Suprapubic skin (tissue), 4 donors: Measurements from ENCODE around the gene SCUBE1. TPM values are rescaled to one million over a fixed set of nuclear protein-coding genes. Genes with fewer than 3 reads are reported as not detected.

ENCODE experiments used
- DNase-seq, 2 donors: peaks; one replicate each; pipeline ENCODE4 v3.0.0-alpha.2; 2019; ENCODE audit warnings: low spot score in 2 of 2
- H3K27ac ChIP-seq: fragments of 200-600 bp; sonication (generic); one replicate; pipeline ENCODE4 v1.5.1; 2019
- H3K27me3 ChIP-seq: fragments of 200-600 bp; sonication (generic); one replicate; pipeline ENCODE4 v1.5.1; 2019
- H3K36me3 ChIP-seq: fragments of 200-600 bp; sonication (generic); one replicate; pipeline ENCODE4 v1.5.1; 2019
- H3K4me1 ChIP-seq: fragments of 200-600 bp; sonication (generic); one replicate; pipeline ENCODE4 v1.5.1; 2019
- H3K4me3 ChIP-seq: fragments of 200-600 bp; sonication (generic); one replicate; pipeline ENCODE4 v1.5.1; 2019; ENCODE audit warnings: mild to moderate bottlenecking
- H3K9me3 ChIP-seq: fragments of 200-600 bp; sonication (generic); one replicate; pipeline ENCODE4 v1.5.1; 2019
- CTCF ChIP-seq, 2 donors: fragments of 200-600 bp in 1 of 2; fragments of 450-650 bp in 1 of 2; sonication (generic) in 1 of 2; IDR thresholded peaks; one replicate each; pipeline ENCODE4 v1.5.1; 2016 to 2019; ENCODE audit warnings: antibody characterized with exemption in 2 of 2, mild to moderate bottlenecking in 1 of 2, moderate library complexity in 1 of 2
- EP300 ChIP-seq: sonication (generic); formaldehyde crosslinking; IDR thresholded peaks from one replicate; pipeline ENCODE4 v1.6.1; 2017; ENCODE audit warnings: antibody characterized with exemption
- POLR2A ChIP-seq, 2 donors: fragments of 450-650 bp; IDR thresholded peaks; one replicate each; pipeline ENCODE4 v1.6.1; 2017; ENCODE audit warnings: antibody characterized with exemption in 2 of 2, mild to moderate bottlenecking in 2 of 2, moderate library complexity in 2 of 2
- POLR2AphosphoS5 ChIP-seq, 3 donors: sonication (generic); formaldehyde crosslinking; IDR thresholded peaks; one replicate each; pipeline ENCODE4 v1.6.1; 2017; ENCODE audit warnings: antibody characterized with exemption in 3 of 3
- WGBS: methylation state at CpG from one replicate; pipeline ENCODE4 v1.1.5; 2018; 5-methylcytosine and 5-hydroxymethylcytosine counted together
- total RNA-seq, 4 donors: library from RNA; depleted of rRNA; stranded (reverse); fragments of >200 nt; gene quantifications; one replicate each; pipeline ENCODE4 v1.1.0, GENCODE V29; 2016

SCUBE1 gene
- total RNA-seq, 4 donors from 2014 or later: 0.47 to 1.1 (median 0.78) TPM

- no peaks in the 10 kb centered on the region for H3K36me3 ChIP-seq
- no peak overlapping the region for H3K27ac ChIP-seq
- no peak for DNase-seq
- H3K9me3 ChIP-seq: no peaks in the 10 kb centered on the region
- no peaks in the 10 kb centered on the region for H3K4me1 ChIP-seq
- 77% methylated on average over 15 of the region's 20 CpGs for WGBS
- no peak overlapping the region for H3K4me3 ChIP-seq
- H3K27me3 ChIP-seq: peaks cover 13% of the 10 kb centered on the region
- TF ChIP-seq POLR2AphosphoS5 (IDR thresholded peaks at IDR 0.05) (no peak), CTCF (IDR thresholded peaks at IDR 0.05) (no peak), EP300 (no peak), POLR2A (IDR thresholded peaks at IDR 0.05) (no peak)
Observed at GRCh38 chr22:43279867-43280522, 63.2 kb downstream of the SCUBE1 start.

DNA sequence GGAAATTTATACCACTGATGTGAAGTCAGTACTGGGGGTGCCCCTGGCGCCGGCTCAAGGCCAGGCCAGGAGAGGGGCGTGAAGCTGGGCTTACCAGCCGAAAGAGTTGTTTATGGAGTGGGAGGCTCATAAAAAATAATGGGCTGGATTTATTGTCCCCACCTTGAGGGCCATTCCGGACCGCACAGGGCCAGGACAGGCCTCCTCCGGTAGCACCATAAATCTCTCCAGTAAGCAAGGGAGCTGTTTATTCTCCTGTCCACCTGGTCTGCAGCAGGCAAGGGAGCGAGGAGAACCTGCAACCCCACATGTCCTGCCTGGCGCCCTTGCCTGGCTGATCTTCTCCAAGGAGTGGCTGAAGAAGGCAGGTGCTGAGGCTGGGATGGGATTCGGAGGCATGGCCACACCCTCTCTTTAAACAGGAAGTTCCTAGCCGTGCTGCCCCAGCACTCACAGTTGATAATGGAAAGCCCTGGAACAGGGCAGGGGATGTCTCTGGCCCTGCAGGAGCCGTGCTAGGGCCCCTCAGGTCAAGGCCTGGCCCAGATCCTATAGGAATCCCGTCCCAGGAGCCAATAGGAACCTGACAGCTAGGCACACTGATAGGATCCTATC is 65.1 kb downstream of the SCUBE1 start:
- Histone ChIP-seq H3K4me3 (no peak overlapping the region), H3K4me1 (no peaks in the 10 kb centered on the region), H3K9me3 (no peaks in the 10 kb centered on the region), H3K27ac (no peak overlapping the region), H3K36me3 (no peaks in the 10 kb centered on the region), H3K27me3 (peaks cover 20% of the 10 kb centered on the region)
- TF ChIP-seq POLR2AphosphoS5 (IDR thresholded peaks at IDR 0.05) (no peak), POLR2A (IDR thresholded peaks at IDR 0.05) (no peak), EP300 (no peak), CTCF (IDR thresholded peaks at IDR 0.05) (no peak)
- 62% methylated on average over 12 of the region's 13 CpGs for WGBS
- no peak for DNase-seq

- Histone ChIP-seq H3K27me3 (peaks cover 19% of the 10 kb centered on the region), H3K4me3 (no peak overlapping the region), H3K36me3 (no peaks in the 10 kb centered on the region), H3K4me1 (no peaks in the 10 kb centered on the region), H3K27ac (no peak overlapping the region), H3K9me3 (no peaks in the 10 kb centered on the region)
- no peak for DNase-seq
- 93% methylated on average over 10 of the region's 10 CpGs for WGBS
- TF ChIP-seq POLR2A (IDR thresholded peaks at IDR 0.05): no peak
- TF ChIP-seq POLR2AphosphoS5 (IDR thresholded peaks at IDR 0.05): no peak
- TF ChIP-seq EP300: no peak
- TF ChIP-seq CTCF (IDR thresholded peaks at IDR 0.05): no peak
Observed at GRCh38 chr22:43277091-43277490, 66.1 kb downstream of the SCUBE1 start.

GRCh38 chr22:43276321-43276720 is 66.9 kb downstream of the SCUBE1 start:
- Histone ChIP-seq H3K27me3 (peaks cover 19% of the 10 kb centered on the region), H3K4me3 (no peak overlapping the region), H3K27ac (no peak overlapping the region), H3K9me3 (no peaks in the 10 kb centered on the region), H3K4me1 (no peaks in the 10 kb centered on the region), H3K36me3 (no peaks in the 10 kb centered on the region)
- 85% methylated on average over 9 of the region's 12 CpGs for WGBS
- DNase-seq: no peak
- TF ChIP-seq CTCF (IDR thresholded peaks at IDR 0.05) (no peak), POLR2AphosphoS5 (IDR thresholded peaks at IDR 0.05) (no peak), EP300 (no peak)

DNA sequence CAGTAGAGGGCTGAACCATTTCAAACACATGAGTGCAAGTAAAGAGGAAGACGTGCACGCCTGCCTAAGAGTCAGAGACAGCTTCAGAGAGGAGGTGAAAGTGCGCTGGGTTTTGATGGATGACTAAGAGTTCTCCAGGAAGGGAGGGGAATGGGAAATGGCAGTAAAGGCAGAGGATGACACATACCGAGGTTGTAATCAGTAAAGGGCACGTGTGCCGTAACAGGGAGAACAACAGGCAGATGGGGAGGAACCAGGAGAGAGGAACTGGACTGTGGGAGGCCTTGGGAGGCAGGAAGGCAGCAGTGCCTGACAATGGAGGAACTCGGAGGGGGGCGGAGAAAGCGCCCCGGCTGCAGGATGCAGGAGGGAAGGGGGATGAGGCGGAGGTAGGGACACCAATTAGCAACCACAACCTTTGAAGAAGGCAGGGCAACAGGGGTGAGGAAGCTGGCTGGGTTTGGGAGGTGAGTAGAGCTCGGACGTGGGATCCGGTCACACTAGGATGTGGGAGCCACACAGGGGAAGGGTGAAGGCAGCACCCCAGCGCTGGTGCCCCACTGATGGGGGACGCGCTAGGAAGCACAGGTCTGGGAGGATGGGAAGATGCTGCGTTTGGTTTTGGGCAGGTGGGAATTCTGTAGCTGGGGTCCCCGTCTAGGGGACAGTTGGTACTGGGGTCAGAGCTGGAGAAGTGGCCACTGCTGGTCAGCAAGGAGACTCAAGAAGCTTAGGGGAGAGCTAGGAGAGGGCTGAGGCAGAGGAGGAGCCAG is 67.4 kb downstream of the SCUBE1 start:
- H3K27ac ChIP-seq: no peak overlapping the region
- no peaks in the 10 kb centered on the region for H3K4me1 ChIP-seq
- no peaks in the 10 kb centered on the region for H3K36me3 ChIP-seq
- no peak for DNase-seq
- 77% methylated on average over 19 of the region's 19 CpGs for WGBS
- no peak overlapping the region for H3K4me3 ChIP-seq
- no peak for TF ChIP-seq POLR2A (IDR thresholded peaks at IDR 0.05)
- TF ChIP-seq POLR2AphosphoS5 (IDR thresholded peaks at IDR 0.05): no peak
- TF ChIP-seq EP300: no peak
- peaks cover 21% of the 10 kb centered on the region for H3K27me3 ChIP-seq
- no peaks in the 10 kb centered on the region for H3K9me3 ChIP-seq
